Gastrocnemius medialis (tissue), 4 donors: Measurements from ENCODE around the gene MYH7B.

Experiments
- CTCF ChIP-seq, 5 experiments: fragments of 450-650 bp in 3 of 5; fragments of 200-600 bp in 2 of 5; sonication (generic) in 2 of 5; IDR thresholded peaks in 4 of 5; conservative IDR thresholded peaks in 1 of 5; 1 replicate in 4 of 5; 2 replicates in 1 of 5; pipeline ENCODE4 v1.5.1; 2016 to 2019; ENCODE audit warnings: antibody characterized with exemption in 5 of 5, mild to moderate bottlenecking in 3 of 5, moderate library complexity in 3 of 5
- POLR2A ChIP-seq, 2 donors: fragments of 450-650 bp; IDR thresholded peaks; one replicate each; pipeline ENCODE4 v1.6.1; 2017; ENCODE audit warnings: antibody characterized with exemption in 2 of 2, mild to moderate bottlenecking in 2 of 2, moderate library complexity in 2 of 2

GRCh38 chr20:34953960-34954359 is 1.7 kb upstream of the MYH7B start:
- no peak for TF ChIP-seq CTCF (IDR thresholded peaks at IDR 0.05 in 4 of 5, conservative IDR thresholded peaks at IDR 0.05 in 1 of 5)
- TF ChIP-seq POLR2A (IDR thresholded peaks at IDR 0.05) = no peak
